B cell (primary cell): ENCODE measurements around the gene ONECUT3. TPM values are rescaled to one million over a fixed set of nuclear protein-coding genes. Genes with fewer than 3 reads are reported as not detected.

Experiments used
- ATAC-seq: fragments of 200-7000 bp; cut with Tn5 transposase; one replicate; pipeline ENCODE4 v1.10.0; 2021; ENCODE audit warnings: low read depth, mild to moderate bottlenecking, moderate number of reproducible peaks, moderate library complexity
- CTCF ChIA-PET: fragments of 350-600 bp; sonication (Branson Sonifier 250); formaldehyde crosslinking; loops from one replicate; lab custom pipeline; 2021; ENCODE audit warnings: antibody characterized with exemption, inconsistent platforms; lab: Charles Lee
- POLR2A ChIA-PET: fragments of 350-600 bp; sonication (Branson Sonifier 250); formaldehyde crosslinking; loops from one replicate; lab custom pipeline; 2021; ENCODE audit warnings: antibody characterized with exemption; lab: Charles Lee
- DNase-seq: peaks from one replicate; pipeline ENCODE4 v3.0.0; 2013
- H2AFZ ChIP-seq: 2 replicates; pipeline ENCODE4 v1.6.1; 2012; ENCODE audit warnings: mild to moderate bottlenecking, low read depth, low read length; ENCODE audit not compliant: insufficient read depth, poor library complexity, severe bottlenecking
- H3K27ac ChIP-seq, 2 donors: 1 replicate in 1 of 2; 2 replicates in 1 of 2; pipeline ENCODE4 v1.5.1; 2012 to 2013; ENCODE audit warnings: low read length in 2 of 2, mild to moderate bottlenecking in 2 of 2, moderate library complexity in 1 of 2
- H3K27me3 ChIP-seq, 4 experiments: fragments of 200-600 bp in 1 of 4; sonication (generic) in 1 of 4; replicated peaks in 1 of 4; 1 replicate in 2 of 4; 2 replicates in 2 of 4; pipeline versions ENCODE4 v1.6.1 to v1.7.0; 2013 to 2016; ENCODE audit warnings: low read length in 3 of 4, mild to moderate bottlenecking in 2 of 4, mixed read lengths in 1 of 4, moderate library complexity in 1 of 4; ENCODE audit not compliant: insufficient read depth in 4 of 4, control insufficient read depth in 3 of 4; ENCODE audit errors: control extremely low read depth in 1 of 4
- H3K36me3 ChIP-seq, 2 experiments: replicated peaks in 1 of 2; 1 replicate in 1 of 2; 2 replicates in 1 of 2; pipeline versions ENCODE4 v1.6.1 to v1.7.1; 2013; ENCODE audit warnings: low read length in 1 of 2; ENCODE audit not compliant: insufficient read depth in 2 of 2, control insufficient read depth in 1 of 2; ENCODE audit errors: control extremely low read depth in 1 of 2, extremely low read depth in 1 of 2
- H3K4me1 ChIP-seq, 2 donors: fragments of 200-600 bp in 1 of 2; sonication (generic) in 1 of 2; 1 replicate in 1 of 2; 2 replicates in 1 of 2; pipeline versions ENCODE4 v1.5.1 to v1.6.1; 2013 to 2017; ENCODE audit warnings: low read length in 2 of 2; ENCODE audit not compliant: control insufficient read depth in 2 of 2, insufficient read depth in 2 of 2
- H3K4me2 ChIP-seq: replicated peaks from 2 replicates; pipeline ENCODE3; 2012; ENCODE audit warnings: mild to moderate bottlenecking, low read depth, low read length; ENCODE audit not compliant: poor library complexity, severe bottlenecking
- H3K4me3 ChIP-seq, 5 experiments: fragments of 200-600 bp in 1 of 5; sonication (generic) in 1 of 5; 1 replicate in 3 of 5; 2 replicates in 2 of 5; pipeline versions ENCODE4 v1.5.1 to v1.7.0; 2011 to 2016; ENCODE audit warnings: low read length in 4 of 5, mild to moderate bottlenecking in 4 of 5, low read depth in 2 of 5, control low read depth in 1 of 5, moderate library complexity in 1 of 5; ENCODE audit not compliant: insufficient read depth in 1 of 5; ENCODE audit errors: control extremely low read depth in 1 of 5, extremely low read depth in 1 of 5
- H3K79me2 ChIP-seq: fragments of 200-600 bp; sonication (generic); one replicate; pipeline ENCODE4 v1.6.0; 2016; ENCODE audit warnings: low read length; ENCODE audit not compliant: control insufficient read depth, insufficient read depth
- H3K9ac ChIP-seq: fragments of 200-600 bp; sonication (generic); 2 replicates; pipeline ENCODE4 v1.6.1; 2017; ENCODE audit warnings: mild to moderate bottlenecking, low read length, moderate library complexity
- H3K9me3 ChIP-seq, 3 donors: one replicate each; pipeline versions ENCODE4 v1.6.1 to v1.7.1; 2013; ENCODE audit warnings: low read length in 2 of 3; ENCODE audit not compliant: control insufficient read depth in 2 of 3, insufficient read depth in 1 of 3; ENCODE audit errors: control extremely low read depth in 1 of 3
- H4K20me1 ChIP-seq: 2 replicates; pipeline ENCODE4 v1.6.0; 2012; ENCODE audit warnings: mild to moderate bottlenecking, low read length; ENCODE audit not compliant: insufficient read depth, control insufficient read depth, poor library complexity, severe bottlenecking
- H3K27ac Mint-ChIP-seq: one replicate; pipeline ENCODE4 v1.8.0; 2021; ENCODE audit warnings: mixed read lengths
- H3K27me3 Mint-ChIP-seq: one replicate; pipeline ENCODE4 v1.8.0; 2021; ENCODE audit warnings: mixed read lengths
- H3K4me1 Mint-ChIP-seq: one replicate; pipeline ENCODE4 v1.8.0; 2021; ENCODE audit warnings: mixed read lengths
- H3K4me3 Mint-ChIP-seq: one replicate; pipeline ENCODE4 v1.8.0; 2021; ENCODE audit warnings: mixed read lengths
- H3K9me3 Mint-ChIP-seq: one replicate; pipeline ENCODE4 v1.8.0; 2022; ENCODE audit warnings: mixed read lengths; ENCODE audit not compliant: insufficient read depth
- CTCF ChIP-seq: fragments of 200-600 bp; IDR thresholded peaks from one replicate; pipeline ENCODE4 v1.8.0; 2022; ENCODE audit warnings: antibody characterized with exemption, mild to moderate bottlenecking
- EZH2 ChIP-seq: IDR thresholded peaks from 2 replicates; pipeline ENCODE4 v1.6.1; 2012; ENCODE audit warnings: borderline replicate concordance, low read depth, mild to moderate bottlenecking, moderate library complexity, low read length; ENCODE audit not compliant: insufficient read depth, poor library complexity, severe bottlenecking
- WGBS: methylation state at CpG from one replicate; pipeline ENCODE4 v1.1.5; 2013; ENCODE audit warnings: missing lambda C conversion rate; ENCODE audit not compliant: insufficient coverage; 5-methylcytosine and 5-hydroxymethylcytosine counted together
- intact Hi-C: fragments of 100-400 bp; cut with micrococcal nuclease; formaldehyde crosslinking; loops from one replicate; pipeline ENCODE4 v1.10.0; 2022
- polyA plus RNA-seq: library from polyadenylated mRNA; depleted of rRNA; stranded (reverse); fragments of >200 nt; gene quantifications from 2 replicates; pipeline ENCODE4 v1.2.3, GENCODE V29; 2012
- total RNA-seq, 2 donors: library from RNA; stranded (reverse); fragments of 120-200 nt in 1 of 2; gene quantifications; 1 replicate in 1 of 2; 2 replicates in 1 of 2; pipeline versions ENCODE4 v1.2.3 to v1.2.4, GENCODE V29; 2013 to 2022

ONECUT3 gene
- total and polyA plus RNA-seq, 2 donors (not counting 1 experiment from before 2014, with no cell fraction given): not detected

- no peak overlapping the region for H3K27ac ChIP-seq
- no peaks in the 10 kb centered on the region for H3K4me1 ChIP-seq
- no peak overlapping the region for H3K4me3 ChIP-seq
- H3K9me3 ChIP-seq: no peaks in the 10 kb centered on the region
- H4K20me1 ChIP-seq: no peaks in the 10 kb centered on the region
- H3K4me2 ChIP-seq: no peak overlapping the region
- intact Hi-C loops: no loop called here
- H3K9me3 Mint-ChIP-seq: no peaks in the 10 kb centered on the region
- TF ChIP-seq EZH2: no peak
- TF ChIP-seq CTCF: no peak
- no peaks in the 10 kb centered on the region for H3K36me3 ChIP-seq
- whole genome bisulfite sequencing: 95% methylated on average over 14 of the region's 24 CpGs
- H2AFZ ChIP-seq: no peak overlapping the region
- H3K9ac ChIP-seq: no peak overlapping the region
- POLR2A ChIA-PET: no interaction called here
- H3K27ac Mint-ChIP-seq: no peak overlapping the region
- ATAC-seq (no peak), DNase-seq (no peak)
- no peaks in the 10 kb centered on the region for H3K27me3 ChIP-seq
- CTCF ChIA-PET: interaction anchor here (1.8 kb wide), 1 partner anchor 259 kb away, joined by 4 read pairs; no protein-coding TSS in a partner anchor
- H3K79me2 ChIP-seq: no peaks in the 10 kb centered on the region
- no peak overlapping the region for H3K4me3 Mint-ChIP-seq
- H3K4me1 Mint-ChIP-seq: no peaks in the 10 kb centered on the region
- H3K27me3 Mint-ChIP-seq: no peaks in the 10 kb centered on the region
Measured at GRCh38 chr19:1805401-1806183, 52.3 kb downstream of the ONECUT3 start.
